WI38 (cell line): ENCODE results near the gene GABRR1.

Experiments used
- H3K4me3 ChIP-seq: 2 replicates; pipeline ENCODE4 v1.5.1; 2011; ENCODE audit warnings: low read depth, mild to moderate bottlenecking, control low read depth, low read length
- CTCF ChIP-seq: IDR thresholded peaks from 2 replicates; pipeline ENCODE4 v1.5.1; 2012; ENCODE audit warnings: low read depth, mild to moderate bottlenecking, control low read depth, low read length

Gene GABRR1

GRCh38 chr6:89173634-89174033 is 43.5 kb downstream of the GABRR1 start:
- TF ChIP-seq CTCF = no peak
- no peak overlapping the region for H3K4me3 ChIP-seq

GRCh38 chr6:89172131-89172530 is 45.0 kb downstream of the GABRR1 start:
- H3K4me3 ChIP-seq = no peak overlapping the region
- TF ChIP-seq CTCF = no peak

GRCh38 chr6:89162047-89162371 is 55.1 kb downstream of the GABRR1 start:
- TF ChIP-seq CTCF = no peak
- no peak overlapping the region for H3K4me3 ChIP-seq

- TF ChIP-seq CTCF = no peak
- no peak overlapping the region for H3K4me3 ChIP-seq
Observed at GRCh38 chr6:89161326-89162046, 55.7 kb downstream of the GABRR1 start.

- no peak for TF ChIP-seq CTCF
- H3K4me3 ChIP-seq = no peak overlapping the region
Observed at GRCh38 chr6:89160331-89161092, 56.6 kb downstream of the GABRR1 start.

GRCh38 chr6:89154131-89154530 is 63.0 kb downstream of the GABRR1 start:
- no peak overlapping the region for H3K4me3 ChIP-seq
- no peak for TF ChIP-seq CTCF

- no peak overlapping the region for H3K4me3 ChIP-seq
- no peak for TF ChIP-seq CTCF
Observed at GRCh38 chr6:89148016-89148750, 69.0 kb downstream of the GABRR1 start.
